T-helper 9 cell (primary cell): Measurements from ENCODE around the gene CDK13.
A peak's percentile ranks its signal among the peaks of the same experiment; 100 is the strongest.
"Not testable (repeated sequence)": the region's sequence is repeated elsewhere in the genome, so short reads cannot be mapped to it uniquely, and the experiment has no call there.

Source experiments
- DNase-seq: peaks from one replicate; pipeline ENCODE4 v3.0.0-alpha.2; 2020

The CDK13 gene

GRCh38 chr7:40105879-40106473 is 155.9 kb downstream of the CDK13 start:
- no peak for DNase-seq

DNA sequence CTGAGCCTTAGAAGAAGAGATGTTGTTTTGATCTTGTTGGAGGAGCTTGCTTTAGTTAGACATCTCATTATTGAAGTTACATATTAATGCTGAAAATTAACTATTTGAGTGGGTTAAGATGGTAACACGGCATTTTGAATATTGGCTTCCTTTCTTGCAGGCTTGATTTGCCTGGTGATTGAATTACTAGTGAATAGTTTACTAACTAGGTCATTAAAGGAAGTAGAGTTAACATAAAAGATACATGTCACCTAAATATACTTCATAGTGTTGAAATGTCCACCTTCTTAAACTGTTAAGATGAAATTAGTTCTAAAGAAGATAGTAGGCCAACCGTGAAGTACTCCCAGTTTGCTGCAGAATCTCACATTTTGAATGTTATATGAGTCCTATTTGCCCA is 165.9 kb downstream of the CDK13 start:
- no peak for DNase-seq

GRCh38 chr7:40117199-40117598 is 167.1 kb downstream of the CDK13 start:
- DNase-seq = not testable (repeated sequence)

DNA sequence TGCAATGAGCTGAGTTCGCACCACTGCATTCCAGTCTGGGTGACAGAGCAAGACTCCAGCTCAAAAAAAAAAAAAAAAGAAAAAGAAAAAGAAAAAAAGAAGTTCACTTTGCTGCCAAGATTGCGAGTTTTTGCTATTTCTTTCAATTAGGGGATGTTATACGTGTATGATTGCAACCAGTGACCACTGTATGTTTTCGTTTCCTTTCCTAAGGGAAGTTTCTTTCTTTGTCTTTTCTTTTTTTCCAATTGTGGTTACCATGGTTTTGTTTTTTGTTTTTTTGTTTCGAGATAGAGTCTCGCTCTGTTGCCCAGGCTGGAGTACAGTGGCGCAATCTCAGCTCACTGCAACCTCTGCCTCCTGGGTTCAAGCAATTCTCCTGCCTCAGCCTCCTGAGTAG is 168.1 kb downstream of the CDK13 start:
- not testable (repeated sequence) for DNase-seq

DNA sequence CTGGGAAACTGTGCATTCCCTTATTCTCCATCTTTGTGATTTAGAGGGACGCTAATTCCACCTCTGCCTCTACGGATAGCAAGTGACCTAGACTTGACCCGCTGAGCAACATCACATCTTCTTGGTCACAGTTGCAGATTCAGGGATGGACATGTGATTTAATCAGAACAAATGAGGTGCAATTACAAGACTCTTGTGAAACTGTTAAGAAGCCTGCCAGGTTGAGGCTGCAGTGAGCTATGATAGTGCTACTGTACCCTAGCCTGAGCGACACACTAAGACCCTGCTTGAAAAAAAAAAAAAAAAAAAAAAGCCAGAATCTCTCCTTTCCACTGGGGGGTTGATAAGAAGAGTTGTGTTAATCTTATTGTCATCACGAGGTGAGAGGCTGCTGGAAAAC is 170.0 kb downstream of the CDK13 start:
- DNase-seq = no peak

- not testable (repeated sequence) for DNase-seq
These were observed 172.3 kb downstream of the CDK13 start for GRCh38 chr7:40122100-40122939.

- no peak for DNase-seq
These were observed 172.8 kb downstream of the CDK13 start for GRCh38 chr7:40122940-40123254.

DNA sequence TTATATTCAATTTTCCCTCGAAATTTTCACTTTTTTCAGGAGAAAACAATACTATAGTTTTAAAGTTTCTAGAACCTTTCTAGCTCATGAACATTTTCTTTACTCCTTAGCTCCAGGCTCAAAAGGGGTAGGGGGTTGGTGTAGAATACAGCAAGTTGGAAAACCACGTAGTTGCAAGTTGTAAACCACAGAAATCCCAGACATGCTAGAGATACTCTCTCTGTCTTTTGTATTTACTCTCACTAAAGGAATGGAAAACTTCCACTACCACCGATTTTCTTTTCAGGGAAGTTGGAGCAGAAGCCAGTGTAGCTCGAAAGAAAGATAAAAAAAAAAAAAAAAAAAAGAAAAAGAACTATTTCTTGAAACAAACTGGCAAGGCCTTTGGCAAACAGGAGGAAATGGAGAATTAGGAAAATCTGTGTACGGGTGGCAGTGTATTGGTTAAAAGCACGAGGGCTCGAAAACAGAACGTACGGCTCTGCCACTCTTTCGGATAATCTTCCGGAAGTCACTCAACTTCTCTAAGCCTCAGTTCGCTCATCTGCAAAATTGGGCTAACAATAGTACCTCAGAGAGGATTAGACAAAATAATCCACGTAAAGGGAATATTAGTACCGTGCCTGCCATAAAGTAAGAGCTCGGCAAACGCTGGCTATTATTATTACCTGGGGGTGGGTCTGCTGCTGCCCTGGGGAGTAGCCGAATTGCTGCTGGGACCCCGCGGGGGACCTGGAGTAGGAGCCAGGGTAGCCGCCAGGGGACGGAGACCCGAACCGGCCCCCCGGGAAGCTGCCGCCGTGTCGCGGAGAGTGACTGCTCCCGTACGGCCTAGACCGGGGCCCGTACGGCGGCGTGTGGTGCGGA is 183.7 kb downstream of the CDK13 start:
- DNase-seq = no peak

DNA sequence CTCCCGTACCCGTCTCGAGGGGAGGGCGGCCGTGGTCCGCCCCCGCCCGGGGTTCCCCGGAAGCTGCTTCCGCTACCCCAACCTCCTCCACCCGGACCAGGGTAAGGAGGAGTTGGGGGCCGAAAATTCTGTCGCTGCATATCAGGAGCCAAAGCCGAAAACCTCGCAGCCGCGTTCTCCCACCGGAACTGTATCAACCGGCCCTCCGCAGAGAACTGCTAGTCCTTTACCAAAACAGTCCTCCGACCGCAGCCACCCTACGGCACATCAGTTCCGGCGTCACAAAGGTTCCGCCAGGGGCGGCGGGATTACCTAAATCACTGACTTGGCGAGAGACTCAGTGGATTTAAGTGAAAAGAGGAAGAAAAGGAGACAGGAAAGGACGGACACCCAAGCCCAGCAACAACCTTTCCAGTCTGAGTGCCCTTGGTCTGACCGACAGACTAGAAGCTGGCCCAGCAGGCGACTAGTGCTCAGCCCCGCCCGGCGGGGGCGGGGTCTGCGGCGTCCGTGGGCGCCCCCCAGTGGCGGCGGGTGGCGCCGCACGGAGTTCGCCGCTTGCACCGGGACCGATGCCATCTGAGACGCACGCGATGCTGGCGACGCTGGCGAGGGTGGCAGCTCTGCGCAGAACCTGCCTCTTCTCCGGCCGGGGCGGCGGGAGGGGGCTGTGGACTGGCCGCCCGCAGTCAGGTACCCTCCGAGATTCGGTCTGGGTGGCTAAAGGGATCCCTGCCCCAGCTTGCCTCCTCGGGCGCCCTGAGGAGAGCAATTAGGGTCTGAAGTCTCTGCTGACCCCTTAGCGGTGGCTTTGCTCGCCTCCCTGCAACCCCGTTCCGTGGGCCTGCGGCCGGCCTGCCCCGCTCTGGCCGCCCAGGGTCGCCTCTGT is 184.6 kb downstream of the CDK13 start, which contains the start of the genes MPLKIP and SUGCT:
MPLKIP (minus strand) TSS at position 195 of the 889 bp plus-strand sequence; CDS start at position 140, 55 bp downstream.
SUGCT (plus strand) TSS at position 578 of the 889 bp plus-strand sequence.
- peak; percentile 78 for DNase-seq

GRCh38 chr7:40135317-40135610 is 185.2 kb downstream of the CDK13 start:
- DNase-seq = no peak

DNA sequence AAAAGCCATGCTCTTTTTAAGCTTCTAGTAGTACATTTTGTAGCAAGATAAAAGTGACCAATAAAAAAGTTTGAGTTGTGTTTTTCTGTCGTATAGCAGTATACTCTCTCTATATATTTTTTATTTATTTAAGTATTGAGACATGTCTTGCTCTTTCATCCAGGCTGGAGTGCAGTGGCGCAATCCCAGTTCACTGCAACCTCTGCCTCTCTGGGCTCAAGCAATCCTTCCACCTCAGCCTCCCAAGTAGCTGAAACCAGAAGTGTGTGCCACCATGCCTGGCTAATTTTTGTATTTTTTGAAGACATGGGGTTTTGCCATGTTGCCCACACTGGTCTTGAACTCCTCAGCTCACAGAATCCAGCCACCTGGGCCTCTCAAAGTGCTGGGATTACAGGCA is 187.5 kb downstream of the CDK13 start:
- no peak for DNase-seq

- DNase-seq = no peak
These were observed 188.9 kb downstream of the CDK13 start for GRCh38 chr7:40138973-40139372.

- not testable (repeated sequence) for DNase-seq
These were observed 189.8 kb downstream of the CDK13 start for GRCh38 chr7:40139891-40140290.

GRCh38 chr7:40141916-40142315 is 191.9 kb downstream of the CDK13 start:
- not testable (repeated sequence) for DNase-seq

DNA sequence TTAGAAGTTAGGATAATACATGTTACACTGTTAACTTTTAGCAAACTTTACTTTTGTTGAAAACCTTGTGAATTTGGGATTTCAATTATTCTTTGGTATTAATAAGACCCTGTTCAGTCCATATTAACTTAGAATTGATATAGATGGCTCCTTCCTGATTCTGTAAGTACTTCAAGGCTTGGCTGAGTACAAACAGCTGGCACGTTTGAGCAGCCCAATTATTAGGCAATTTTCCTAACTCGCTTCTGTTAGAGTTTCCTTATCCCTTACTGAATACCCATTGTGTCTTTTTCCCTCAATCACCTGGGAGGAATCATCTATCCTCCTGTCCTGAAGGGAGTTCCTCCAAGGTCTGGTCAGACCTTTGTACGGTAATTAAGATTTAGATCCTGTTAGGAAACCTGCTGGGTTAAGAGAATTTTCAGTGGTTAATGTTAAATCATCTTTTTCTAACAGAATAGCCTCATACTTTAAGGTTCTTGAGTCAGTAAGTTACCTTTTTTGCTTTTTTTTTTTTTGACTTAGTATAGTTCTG is 195.6 kb downstream of the CDK13 start:
- not testable (repeated sequence) for DNase-seq

DNA sequence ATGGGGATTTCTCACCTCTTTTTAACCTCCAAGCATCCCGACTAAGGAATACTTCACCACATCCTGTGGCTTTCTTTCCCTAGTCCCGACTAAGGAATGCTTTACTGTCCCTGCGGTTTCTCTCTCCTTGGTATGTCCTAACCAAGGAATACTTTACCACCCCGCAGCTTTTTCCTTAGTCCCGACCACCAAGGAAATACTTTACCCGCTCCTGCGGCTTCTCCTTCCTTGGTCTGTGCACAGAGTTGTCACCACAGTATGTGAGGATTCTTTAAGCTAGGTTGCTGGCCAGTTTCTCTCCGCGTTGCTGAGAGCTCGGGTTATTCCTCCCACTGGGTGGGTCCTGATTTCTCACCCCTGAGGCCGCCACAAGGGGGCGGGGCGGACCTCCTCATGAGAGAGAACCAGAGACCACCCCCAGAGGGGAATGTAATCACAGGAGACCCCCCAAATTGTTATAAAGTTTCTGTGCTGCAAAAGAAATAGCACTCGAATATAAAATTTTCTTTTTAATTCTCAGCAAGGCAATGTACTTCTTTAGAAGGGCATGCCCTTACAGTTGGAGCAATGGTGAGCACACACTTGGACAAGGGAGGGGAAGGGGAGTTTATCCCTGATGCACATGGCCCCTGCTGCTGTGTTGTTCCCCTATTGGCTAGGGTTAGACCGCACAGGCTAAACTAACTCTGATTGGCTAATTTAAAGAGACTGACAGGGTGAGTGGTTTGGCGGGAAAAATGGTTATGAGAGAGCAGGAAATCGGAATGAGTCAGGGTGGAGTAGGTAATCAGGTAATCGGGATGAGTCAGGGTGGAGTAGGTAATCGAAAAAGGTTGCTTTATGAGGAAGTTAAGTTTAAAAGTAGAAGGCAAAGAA is 197.6 kb downstream of the CDK13 start:
- DNase-seq = no peak

- not testable (repeated sequence) for DNase-seq
These were observed 198.2 kb downstream of the CDK13 start for GRCh38 chr7:40148247-40148580.

DNA sequence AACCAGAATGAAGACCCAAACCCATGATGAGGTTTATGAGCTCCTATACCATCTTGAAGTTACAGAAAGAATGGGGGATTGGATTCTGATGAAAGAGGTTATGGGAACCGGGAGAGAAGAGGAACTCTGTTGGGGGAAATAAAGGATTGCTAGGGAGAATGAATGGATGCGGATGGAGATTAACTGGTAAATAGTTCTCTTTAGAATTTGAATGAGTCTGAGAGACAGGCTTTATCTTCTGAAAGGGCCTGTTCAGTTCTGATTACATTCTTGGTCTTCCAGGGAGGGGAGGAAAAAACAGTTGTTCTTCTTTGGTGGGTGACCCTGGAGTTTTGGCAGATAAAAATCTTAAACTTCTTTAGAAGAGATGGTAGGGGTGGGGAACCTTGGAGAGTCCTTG is 198.6 kb downstream of the CDK13 start:
- no peak for DNase-seq
